Fibroblast of the aortic adventitia (primary cell): ENCODE results near the gene TMCC2. TPM values are rescaled to one million over a fixed set of nuclear protein-coding genes. Genes with fewer than 3 reads are reported as not detected.

Experiments used
- DNase-seq: peaks from one replicate; pipeline ENCODE4 v3.0.0-alpha.2; 2010; ENCODE audit warnings: low read depth
- H3K4me3 ChIP-seq: 2 replicates; pipeline ENCODE4 v1.5.1; 2011; ENCODE audit warnings: low read depth, mild to moderate bottlenecking, control low read depth, low read length, moderate library complexity
- CTCF ChIP-seq: IDR thresholded peaks from 2 replicates; pipeline ENCODE4 v1.5.1; 2011; ENCODE audit warnings: mild to moderate bottlenecking, low read length, control low read depth, inconsistent platforms; ENCODE audit not compliant: insufficient read depth
- total RNA-seq: library from RNA; depleted of rRNA; stranded (reverse); fragments of >200 nt; gene quantifications from 2 replicates; pipeline ENCODE4 v1.2.3, GENCODE V29; 2012; ENCODE audit warnings: low replicate concordance

TMCC2 gene
- total RNA-seq, 1 donor = 2.5 TPM

GRCh38 chr1:205270764-205271163, 43.0 kb downstream of the TMCC2 start:
- TF ChIP-seq CTCF = no peak
- no peak overlapping the region for H3K4me3 ChIP-seq
- peak; percentile 50 for DNase-seq

GRCh38 chr1:205271277-205271676, 43.5 kb downstream of the TMCC2 start:
- no peak overlapping the region for H3K4me3 ChIP-seq
- peak; percentile 51 for DNase-seq
- TF ChIP-seq CTCF = peak; percentile 30

GRCh38 chr1:205271745-205272144, 44.0 kb downstream of the TMCC2 start:
- no peak overlapping the region for H3K4me3 ChIP-seq
- no peak for TF ChIP-seq CTCF
- DNase-seq = no peak

GRCh38 chr1:205272536-205272935, 44.8 kb downstream of the TMCC2 start:
- DNase-seq = no peak
- TF ChIP-seq CTCF = no peak
- no peak overlapping the region for H3K4me3 ChIP-seq

- H3K4me3 ChIP-seq = no peak overlapping the region
- peak; percentile 79 for DNase-seq
- TF ChIP-seq CTCF = peak; percentile 99
These were observed 45.8 kb downstream of the TMCC2 start for GRCh38 chr1:205273551-205273982.

- no peak for DNase-seq
- H3K4me3 ChIP-seq = no peak overlapping the region
- no peak for TF ChIP-seq CTCF
These were observed 46.4 kb downstream of the TMCC2 start for GRCh38 chr1:205274041-205274691.

GRCh38 chr1:205275133-205275532, 47.4 kb downstream of the TMCC2 start:
- DNase-seq = no peak
- TF ChIP-seq CTCF = no peak
- no peak overlapping the region for H3K4me3 ChIP-seq
